HepG2 (cell line): ENCODE measurements around the gene MGARP. TPM values are rescaled to one million over a fixed set of nuclear protein-coding genes. Genes with fewer than 3 reads are reported as not detected.

Experiments used
- ATF7 ChIP-seq, 2 experiments: fragments of 450-650 bp in 1 of 2; sonication (generic) in 1 of 2; formaldehyde crosslinking in 1 of 2; IDR thresholded peaks; 2 replicates each; pipeline versions ENCODE4 v1.4.0 to v1.6.1; 2016 to 2020; ENCODE audit warnings: antibody characterized with exemption in 1 of 2, mild to moderate bottlenecking in 1 of 2, missing genetic modification reagents in 1 of 2
- RARA ChIP-seq: IDR thresholded peaks from 2 replicates; pipeline ENCODE4 v1.6.1; 2016; ENCODE audit warnings: missing genetic modification reagents, missing compliant biosample characterization
- ZFP90 ChIP-seq: sonication (generic); formaldehyde crosslinking; IDR thresholded peaks from 2 replicates; pipeline ENCODE4 v1.8.0; 2022; ENCODE audit warnings: missing genetic modification reagents, mild to moderate bottlenecking, inconsistent platforms, borderline replicate concordance
- polyA plus RNA-seq, 8 experiments: library from polyadenylated mRNA; depleted of rRNA in 3 of 8; stranded (reverse) in 7 of 8; unstranded in 1 of 8; fragments of >200 nt; fragmentation: Illumina TruSeq in 4 of 8; extraction: Trizol in 4 of 8; gene quantifications; 2 replicates each; pipeline versions ENCODE4 v1.2.1 to v1.2.3, GENCODE V29; 2011 to 2016; ENCODE audit warnings: low read depth in 4 of 8, missing spikeins in 1 of 8, mixed read lengths in 1 of 8; ENCODE audit not compliant: insufficient read depth in 1 of 8
- total RNA-seq, 5 experiments: library from RNA; depleted of rRNA; stranded (reverse); fragments of >200 nt; fragmentation: Illumina TruSeq; extraction: Trizol; gene quantifications; 2 replicates each; pipeline ENCODE4 v1.2.3, GENCODE V29; 2016; ENCODE audit warnings: low read depth in 1 of 5
- TF ChIP-seq, protein P1 (sequence below): IDR thresholded peaks from 2 replicates; pipeline ENCODE4 v1.6.1; 2016; ENCODE audit warnings: missing biosample characterization, missing genetic modification reagents, low read depth
- TF ChIP-seq, protein P2 (sequence below): sonication (generic); formaldehyde crosslinking; IDR thresholded peaks from one replicate; pipeline ENCODE4 v1.5.1; 2020; ENCODE audit warnings: mild to moderate bottlenecking, missing genetic modification reagents; ENCODE audit errors: not compliant biosample characterization
- TF ChIP-seq, protein P3 (sequence below): IDR thresholded peaks from 2 replicates; pipeline ENCODE4 v1.6.1; 2016; ENCODE audit warnings: mild to moderate bottlenecking, missing biosample characterization, missing genetic modification reagents

The MGARP gene
- total and polyA plus RNA-seq, 2 of the 13 experiments (the other 11 are each of a cell fraction or from before 2014, with no cell fraction given) = 0.11 to 0.13 TPM

DNA sequence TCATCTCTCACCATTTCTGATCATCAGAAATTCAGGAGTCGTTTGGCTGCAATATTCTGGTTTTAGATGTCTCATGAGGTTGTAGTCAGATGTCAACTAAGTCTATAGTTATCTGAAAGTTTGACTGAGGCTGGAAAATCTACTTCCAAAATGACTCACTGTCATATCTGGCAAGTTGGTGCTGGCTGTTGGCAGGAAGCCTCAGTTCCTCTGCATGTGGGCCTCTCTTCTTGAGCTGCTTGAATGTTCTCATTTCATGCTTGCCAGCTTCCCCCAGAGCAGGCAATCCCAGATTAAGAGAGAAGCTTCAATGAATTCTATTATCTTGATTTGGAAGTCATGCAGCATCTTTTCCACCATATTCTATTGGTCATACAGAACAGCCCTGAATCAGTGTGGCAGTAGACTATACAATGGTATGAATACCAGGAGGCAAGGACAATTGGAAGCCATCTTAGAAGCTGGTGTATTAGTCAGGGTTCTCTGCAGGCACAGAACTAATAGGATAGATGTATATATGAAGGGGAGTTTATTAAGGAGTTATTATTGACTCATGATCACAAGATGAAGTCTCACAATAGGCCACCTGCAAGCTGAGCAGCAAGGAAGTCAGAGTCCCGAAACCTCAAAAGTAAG, 56.2 kb downstream of the MGARP start (continued):
- TF ChIP-seq, protein P1, sequence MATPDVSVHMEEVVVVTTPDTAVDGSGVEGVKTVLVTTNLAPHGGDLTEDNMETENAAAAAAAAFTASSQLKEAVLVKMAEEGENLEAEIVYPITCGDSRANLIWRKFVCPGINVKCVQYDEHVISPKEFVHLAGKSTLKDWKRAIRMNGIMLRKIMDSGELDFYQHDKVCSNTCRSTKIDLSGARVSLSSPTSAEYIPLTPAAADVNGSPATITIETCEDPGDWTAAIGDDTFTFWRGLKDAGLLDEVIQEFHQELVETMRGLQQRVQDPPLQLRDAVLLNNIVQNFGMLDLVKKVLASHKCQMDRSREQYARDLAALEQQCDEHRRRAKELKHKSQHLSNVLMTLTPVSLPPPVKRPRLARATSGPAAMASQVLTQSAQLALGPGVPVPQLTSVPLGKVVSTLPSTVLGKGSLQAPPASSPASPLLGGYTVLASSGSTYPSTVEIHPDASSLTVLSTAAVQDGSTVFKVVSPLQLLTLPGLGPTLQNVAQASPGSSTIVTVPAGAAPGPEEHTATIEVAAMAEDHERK (CRISPR knock-in tag) = no peak
- TF ChIP-seq ATF7 (IDR thresholded peaks at IDR 0.05) (no peak), ATF7 (CRISPR knock-in tag; IDR thresholded peaks at IDR 0.05) (no peak), ZFP90 (CRISPR knock-in tag) (no peak), RARA (CRISPR knock-in tag) (no peak)
- TF ChIP-seq, protein P2, sequence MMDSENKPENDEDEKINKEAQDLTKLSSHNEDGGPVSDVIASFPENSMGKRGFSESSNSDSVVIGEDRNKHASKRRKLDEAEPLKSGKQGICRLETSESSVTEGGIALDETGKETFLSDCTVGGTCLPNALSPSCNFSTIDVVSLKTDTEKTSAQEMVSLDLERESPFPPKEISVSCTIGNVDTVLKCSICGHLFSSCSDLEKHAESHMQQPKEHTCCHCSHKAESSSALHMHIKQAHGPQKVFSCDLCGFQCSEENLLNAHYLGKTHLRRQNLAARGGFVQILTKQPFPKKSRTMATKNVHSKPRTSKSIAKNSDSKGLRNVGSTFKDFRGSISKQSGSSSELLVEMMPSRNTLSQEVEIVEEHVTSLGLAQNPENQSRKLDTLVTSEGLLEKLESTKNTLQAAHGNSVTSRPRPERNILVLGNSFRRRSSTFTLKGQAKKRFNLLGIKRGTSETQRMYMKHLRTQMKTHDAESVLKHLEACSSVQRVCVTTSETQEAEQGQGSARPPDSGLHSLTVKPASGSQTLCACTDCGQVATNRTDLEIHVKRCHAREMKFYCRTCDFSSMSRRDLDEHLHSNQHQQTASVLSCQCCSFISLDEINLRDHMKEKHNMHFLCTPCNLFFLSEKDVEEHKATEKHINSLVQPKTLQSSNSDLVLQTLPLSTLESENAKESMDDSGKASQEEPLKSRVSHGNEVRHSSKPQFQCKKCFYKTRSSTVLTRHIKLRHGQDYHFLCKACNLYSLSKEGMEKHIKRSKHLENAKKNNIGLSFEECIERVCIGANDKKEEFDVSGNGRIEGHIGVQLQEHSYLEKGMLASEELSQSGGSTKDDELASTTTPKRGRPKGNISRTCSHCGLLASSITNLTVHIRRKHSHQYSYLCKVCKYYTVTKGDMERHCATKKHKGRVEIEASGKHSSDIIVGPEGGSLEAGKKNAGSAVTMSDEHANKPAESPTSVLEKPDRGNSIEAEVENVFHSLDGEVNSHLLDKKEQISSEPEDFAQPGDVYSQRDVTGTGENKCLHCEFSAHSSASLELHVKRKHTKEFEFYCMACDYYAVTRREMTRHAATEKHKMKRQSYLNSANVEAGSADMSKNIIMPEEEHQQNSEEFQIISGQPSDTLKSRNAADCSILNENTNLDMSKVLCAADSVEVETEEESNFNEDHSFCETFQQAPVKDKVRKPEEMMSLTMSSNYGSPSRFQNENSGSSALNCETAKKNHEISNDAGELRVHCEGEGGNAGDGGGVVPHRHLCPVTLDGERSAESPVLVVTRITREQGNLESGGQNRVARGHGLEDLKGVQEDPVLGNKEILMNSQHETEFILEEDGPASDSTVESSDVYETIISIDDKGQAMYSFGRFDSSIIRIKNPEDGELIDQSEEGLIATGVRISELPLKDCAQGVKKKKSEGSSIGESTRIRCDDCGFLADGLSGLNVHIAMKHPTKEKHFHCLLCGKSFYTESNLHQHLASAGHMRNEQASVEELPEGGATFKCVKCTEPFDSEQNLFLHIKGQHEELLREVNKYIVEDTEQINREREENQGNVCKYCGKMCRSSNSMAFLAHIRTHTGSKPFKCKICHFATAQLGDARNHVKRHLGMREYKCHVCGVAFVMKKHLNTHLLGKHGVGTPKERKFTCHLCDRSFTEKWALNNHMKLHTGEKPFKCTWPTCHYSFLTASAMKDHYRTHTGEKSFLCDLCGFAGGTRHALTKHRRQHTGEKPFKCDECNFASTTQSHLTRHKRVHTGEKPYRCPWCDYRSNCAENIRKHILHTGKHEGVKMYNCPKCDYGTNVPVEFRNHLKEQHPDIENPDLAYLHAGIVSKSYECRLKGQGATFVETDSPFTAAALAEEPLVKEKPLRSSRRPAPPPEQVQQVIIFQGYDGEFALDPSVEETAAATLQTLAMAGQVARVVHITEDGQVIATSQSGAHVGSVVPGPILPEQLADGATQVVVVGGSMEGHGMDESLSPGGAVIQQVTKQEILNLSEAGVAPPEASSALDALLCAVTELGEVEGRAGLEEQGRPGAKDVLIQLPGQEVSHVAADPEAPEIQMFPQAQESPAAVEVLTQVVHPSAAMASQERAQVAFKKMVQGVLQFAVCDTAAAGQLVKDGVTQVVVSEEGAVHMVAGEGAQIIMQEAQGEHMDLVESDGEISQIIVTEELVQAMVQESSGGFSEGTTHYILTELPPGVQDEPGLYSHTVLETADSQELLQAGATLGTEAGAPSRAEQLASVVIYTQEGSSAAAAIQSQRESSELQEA (CRISPR knock-in tag) = no peak
- TF ChIP-seq, protein P3, sequence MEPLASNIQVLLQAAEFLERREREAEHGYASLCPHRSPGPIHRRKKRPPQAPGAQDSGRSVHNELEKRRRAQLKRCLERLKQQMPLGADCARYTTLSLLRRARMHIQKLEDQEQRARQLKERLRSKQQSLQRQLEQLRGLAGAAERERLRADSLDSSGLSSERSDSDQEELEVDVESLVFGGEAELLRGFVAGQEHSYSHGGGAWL (CRISPR knock-in tag) = no peak
